GM18873 (cell line): Measurements from ENCODE around the gene CACNA1B.
"Not testable (repeated sequence)": the region's sequence is repeated elsewhere in the genome, so short reads cannot be mapped to it uniquely, and the experiment has no call there.

Experiments
- ATAC-seq: cut with Tn5 transposase; IDR thresholded peaks from one replicate; pipeline ENCODE4 v1.9.1; 2021; ENCODE audit warnings: mild to moderate bottlenecking, moderate library complexity, moderate number of reproducible peaks; ENCODE audit not compliant: unreplicated experiment, low FRiP score

Gene CACNA1B

DNA sequence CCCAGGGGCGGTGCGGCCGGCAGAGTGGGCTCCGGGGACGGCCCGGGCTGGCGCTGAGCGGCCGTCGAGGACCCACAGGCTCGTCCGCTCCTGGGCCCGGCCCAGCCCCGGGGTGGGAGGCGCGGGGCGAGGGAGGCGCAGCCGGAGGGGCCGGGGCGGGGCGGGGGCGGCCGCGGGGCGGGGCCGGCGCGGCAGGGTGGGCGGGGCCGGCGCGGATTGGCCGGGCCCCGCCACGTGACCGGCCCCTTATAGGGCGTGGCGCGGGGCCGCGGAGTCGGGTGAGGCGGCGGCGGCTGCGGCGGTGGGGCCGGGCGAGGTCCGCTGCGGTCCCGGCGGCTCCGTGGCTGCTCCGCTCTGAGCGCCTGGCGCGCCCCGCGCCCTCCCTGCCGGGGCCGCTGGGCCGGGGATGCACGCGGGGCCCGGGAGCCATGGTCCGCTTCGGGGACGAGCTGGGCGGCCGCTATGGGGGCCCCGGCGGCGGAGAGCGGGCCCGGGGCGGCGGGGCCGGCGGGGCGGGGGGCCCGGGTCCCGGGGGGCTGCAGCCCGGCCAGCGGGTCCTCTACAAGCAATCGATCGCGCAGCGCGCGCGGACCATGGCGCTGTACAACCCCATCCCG, at the start of gene CACNA1B:
TSS of gene CACNA1B (plus strand) at position 277 of the 617 bp plus-strand sequence. CDS start at position 429, 152 bp downstream.
- ATAC-seq, result not testable (repeated sequence)

DNA sequence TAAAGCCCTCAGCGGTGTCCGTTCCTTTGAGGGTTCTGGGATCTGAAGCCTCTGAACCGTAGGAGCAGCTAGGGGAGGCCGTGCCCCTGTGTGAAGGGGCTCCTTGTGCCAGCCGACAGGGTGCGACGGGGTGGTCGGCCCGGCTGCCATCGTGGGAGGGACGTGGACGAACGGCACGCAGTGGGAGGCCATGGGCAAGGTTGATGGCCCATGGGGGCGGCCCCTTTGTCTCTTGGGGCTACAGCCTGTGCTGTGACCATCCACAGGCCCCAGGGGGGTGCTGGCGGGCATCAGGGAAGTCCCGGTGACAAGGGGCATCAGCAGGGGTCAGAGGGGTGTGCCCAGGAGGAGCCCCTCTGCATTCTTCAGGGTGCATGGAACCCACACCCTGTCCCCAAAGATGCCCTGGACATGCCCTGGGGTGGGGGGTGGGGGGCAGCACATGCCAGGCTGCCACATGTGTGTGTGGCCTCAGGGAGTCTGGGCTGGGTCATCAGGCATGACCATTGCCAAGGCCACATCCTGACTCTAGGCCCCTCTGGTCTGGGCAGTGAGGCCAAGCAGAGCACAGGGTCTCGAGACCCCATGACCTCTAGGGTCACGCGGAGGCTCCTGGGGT, 49.6 kb upstream of the CACNA1B start:
- ATAC-seq, result no peak

GRCh38 chr9:137828527-137829259, 48.9 kb upstream of the CACNA1B start:
- ATAC-seq, result no peak

DNA sequence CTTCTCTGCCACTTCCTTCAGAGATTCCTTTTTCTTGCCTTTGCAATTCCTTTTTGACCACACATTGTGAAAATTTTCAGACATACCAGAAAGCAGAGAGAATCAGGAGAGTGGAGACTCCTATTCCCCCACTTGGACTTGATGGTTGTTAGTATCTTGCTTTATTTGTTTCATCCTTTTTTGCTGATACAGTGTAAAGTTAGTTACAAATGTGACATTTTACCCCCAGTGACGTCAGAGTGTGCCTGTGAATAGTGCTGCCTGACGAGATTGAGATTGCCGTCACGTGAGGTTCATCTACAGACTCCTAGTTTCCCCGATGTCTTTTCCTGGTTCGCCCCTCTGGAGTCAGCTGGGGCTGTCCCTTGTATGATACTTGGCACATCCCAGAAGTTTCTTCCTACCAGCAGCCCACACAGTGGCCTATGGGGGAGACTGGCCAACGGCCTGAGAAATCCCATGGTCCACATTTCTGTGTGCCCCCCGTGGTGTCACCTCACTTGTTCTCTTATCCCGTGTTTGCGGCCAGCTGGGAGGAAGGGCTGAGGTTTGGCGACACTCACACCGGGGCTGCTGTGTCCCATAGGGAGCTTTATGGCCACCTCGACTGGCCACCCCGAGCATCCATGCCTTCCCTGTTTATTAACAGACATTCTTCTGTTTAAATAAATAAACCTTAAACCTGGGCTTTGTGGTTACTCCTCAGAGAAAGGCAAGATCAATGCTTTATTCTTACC, 48.2 kb upstream of the CACNA1B start:
- ATAC-seq, result no peak

DNA sequence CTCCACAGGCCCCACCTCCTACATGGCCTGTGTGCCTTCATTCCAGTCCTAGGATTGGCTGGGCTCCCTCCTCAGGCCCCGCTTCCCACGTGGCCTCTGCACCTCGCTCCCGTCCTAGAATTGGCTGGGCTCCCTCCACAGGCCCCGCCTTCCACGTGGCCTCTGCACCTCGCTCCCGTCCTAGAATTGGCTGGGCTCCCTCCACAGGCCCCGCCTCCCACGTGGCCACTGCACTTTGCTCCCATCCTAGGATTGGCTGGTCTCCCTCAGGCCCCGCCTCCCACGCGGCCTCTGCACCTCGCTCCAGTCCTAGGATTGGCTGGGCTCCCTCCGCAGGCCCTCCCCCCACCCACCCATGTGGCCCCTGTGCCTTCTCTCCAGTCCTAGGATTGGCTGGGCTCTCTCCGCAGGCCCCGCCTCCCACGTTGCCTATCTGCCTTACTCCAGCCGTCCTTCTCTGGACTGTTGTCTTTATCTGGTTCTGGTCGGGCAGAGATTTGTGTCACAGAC, 45.3 kb upstream of the CACNA1B start:
- no peak for ATAC-seq

DNA sequence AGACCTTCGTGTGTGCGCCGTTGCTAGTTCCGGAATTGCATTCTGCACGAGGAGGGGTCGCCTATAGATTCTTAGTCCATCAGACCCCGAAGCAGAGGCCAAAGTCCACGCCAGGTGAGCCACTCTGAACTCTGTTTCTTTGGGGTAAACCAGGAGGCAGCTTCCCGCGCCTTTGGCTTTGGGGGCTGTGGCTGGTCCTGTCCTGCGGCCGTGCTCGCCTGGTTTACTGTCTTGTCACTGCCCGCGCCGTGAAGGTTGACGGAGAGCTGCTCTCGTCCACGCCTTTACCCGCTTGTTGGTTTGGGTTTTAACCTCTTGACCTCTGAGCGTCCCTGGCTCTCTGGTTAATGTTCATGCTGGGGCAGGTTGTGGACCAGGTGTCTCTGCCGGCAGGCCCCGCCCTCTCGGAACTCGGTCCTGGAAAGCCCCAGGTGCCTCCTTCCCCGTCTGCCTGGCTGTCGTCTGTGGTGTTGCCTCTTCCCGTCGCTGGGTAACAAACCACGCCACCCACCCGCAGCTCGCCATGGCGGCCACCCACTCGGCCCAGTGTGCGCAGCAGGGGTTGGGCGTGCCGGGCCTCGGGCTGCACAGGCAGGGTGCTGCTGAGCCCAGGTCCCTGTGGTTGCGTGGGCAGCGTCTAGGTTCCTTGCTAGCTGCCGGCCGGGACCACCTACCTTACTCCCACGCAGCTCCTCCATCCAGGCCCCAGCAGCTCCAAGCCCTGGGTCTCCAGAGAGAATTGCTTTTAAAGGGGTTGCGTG, 44.6 kb upstream of the CACNA1B start:
- no peak for ATAC-seq

- ATAC-seq, result no peak
These were observed 43.6 kb upstream of the CACNA1B start for GRCh38 chr9:137833721-137834613.

DNA sequence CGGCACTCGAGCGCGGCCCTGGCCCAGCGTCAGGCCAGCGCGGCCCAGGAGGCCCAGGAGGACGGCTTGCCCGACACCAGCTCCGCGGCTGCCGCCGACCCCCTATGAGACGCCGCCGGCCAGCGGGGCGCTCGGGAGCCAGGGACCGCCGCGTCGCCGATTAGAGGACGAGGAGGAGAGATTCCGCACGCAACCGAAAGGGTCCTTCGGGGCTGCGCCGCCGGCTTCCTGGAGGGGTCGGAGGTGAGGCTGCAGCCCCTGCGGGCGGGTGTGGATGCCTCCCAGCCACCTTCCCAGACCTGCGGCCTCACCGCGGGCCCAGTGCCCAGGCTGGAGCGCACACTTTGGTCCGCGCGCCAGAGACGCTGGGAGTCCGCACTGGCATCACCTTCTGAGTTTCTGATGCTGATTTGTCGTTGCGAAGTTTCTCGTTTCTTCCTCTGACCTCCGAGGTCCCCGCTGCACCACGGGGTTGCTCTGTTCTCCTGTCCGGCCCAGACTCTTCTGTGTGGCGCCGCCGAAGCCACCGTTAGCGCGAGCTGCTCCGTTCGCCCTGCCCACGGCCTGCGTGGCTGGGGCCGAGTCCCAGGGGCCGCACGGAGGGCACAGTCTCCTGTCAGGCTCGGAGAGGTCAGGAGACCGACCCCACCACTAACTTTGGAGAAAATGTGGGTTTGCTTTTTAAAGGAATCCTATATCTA, 42.6 kb upstream of the CACNA1B start:
- ATAC-seq, result no peak

GRCh38 chr9:137836151-137836830, 41.3 kb upstream of the CACNA1B start:
- ATAC-seq, result no peak

- no peak for ATAC-seq
These were observed 40.7 kb upstream of the CACNA1B start for GRCh38 chr9:137836831-137837241.

GRCh38 chr9:137837345-137838278, 40.0 kb upstream of the CACNA1B start:
- ATAC-seq, result no peak

- no peak for ATAC-seq
These were observed 39.0 kb upstream of the CACNA1B start for GRCh38 chr9:137838576-137838975.

DNA sequence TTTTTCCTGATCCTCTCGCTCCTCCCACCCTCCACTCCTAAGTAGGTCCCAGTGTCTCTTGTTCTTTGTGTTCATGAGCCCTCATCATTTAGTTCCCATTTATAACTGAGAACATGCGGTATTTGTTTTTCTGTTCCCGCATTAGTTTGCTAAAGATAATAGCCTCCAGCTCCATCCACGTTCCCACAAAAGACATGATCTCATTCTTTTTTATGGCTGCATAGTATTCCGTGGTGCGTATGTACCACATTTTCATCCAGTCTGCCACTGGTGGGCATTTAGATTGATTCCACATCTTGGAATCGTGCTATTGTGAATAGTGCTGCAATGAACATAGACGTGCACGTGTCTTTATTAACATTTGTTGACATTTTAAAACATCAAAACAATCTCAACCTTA, 34.2 kb upstream of the CACNA1B start:
- no peak for ATAC-seq

DNA sequence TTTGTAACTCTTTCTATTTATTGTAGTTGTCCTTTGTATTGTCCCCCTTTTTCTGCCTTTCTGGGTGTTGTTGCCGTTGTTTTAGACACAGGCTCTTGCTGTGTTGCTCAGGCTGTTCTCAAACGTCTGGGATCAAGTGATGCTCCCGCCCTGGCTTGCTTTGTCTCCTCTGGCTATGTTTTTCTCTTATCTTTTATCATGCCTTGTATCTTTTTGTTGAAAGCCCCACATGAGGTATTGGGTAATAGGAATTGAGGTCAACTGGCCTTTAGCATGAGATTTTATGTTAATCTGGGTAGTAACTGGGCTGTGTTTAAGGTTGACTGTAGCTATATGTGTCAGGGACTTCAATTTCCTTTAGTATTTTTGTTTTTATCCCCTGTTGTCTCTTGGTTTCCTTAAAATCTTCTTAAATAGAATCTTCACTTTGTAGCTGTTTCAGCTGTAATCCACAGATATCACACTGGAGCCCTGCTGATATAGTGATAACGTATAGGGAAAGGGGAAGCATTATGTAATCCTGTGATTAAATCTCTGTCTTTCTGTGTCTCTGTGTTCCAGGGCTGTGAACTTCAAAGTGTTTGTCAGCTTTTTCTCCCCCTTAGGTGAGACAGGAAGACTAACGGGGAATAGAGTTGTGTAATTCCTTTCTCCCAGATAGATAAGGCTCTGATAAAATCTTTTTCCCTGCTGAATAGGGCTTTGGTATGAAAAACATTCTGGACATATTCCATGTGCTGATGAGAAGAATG, 25.9 kb upstream of the CACNA1B start:
- no peak for ATAC-seq

DNA sequence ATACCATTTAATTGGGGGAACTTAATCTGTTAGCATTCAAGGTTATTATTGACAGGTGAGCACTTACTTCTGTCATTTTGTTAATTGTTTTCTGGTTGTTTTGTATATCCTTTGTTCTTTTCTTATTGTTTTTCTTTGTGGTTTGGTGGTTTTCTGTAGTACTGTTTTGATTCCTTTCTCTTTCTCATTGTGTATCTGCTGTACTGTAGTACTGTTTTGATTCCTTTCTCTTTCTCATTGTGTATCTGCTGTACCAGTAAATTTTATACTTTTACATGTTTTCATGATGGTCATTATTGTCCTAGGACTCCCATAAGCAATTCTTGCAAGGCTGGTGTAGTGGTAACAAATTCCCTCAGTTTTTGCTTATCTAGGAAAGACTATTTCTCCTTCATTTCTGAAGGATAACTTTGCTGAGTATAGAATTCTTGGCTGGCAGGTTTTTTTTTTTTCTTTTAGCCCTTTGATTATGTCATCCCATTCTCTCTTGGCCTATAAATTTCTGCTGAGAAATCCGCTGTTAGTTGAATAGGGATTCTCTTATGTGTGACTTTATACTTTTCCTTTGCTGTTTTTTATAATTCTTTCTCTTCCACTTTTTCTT, 24.1 kb upstream of the CACNA1B start:
- ATAC-seq, result no peak

DNA sequence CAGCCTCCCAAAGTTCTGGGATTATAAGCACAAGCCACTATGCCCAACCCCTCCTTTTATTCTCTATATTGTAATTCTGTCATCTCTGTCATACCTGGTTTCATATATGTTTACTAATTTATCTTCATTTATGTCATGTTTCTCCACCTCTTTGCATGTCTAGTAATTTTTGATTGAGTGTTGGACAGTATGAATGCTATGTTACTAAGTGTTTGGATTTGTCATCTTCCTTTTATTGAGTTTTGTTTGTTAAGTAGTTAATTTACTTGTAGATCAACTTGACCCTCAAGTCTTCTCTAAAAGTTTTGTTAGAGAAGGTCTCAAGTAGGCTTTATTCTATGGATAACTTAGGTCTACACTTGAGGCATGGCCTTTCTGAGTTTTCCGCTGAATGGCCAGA, 17.2 kb upstream of the CACNA1B start:
- ATAC-seq, result no peak
